Caco-2 (cell line): Measurements from ENCODE around the gene UNCX. TPM values are rescaled to one million over a fixed set of nuclear protein-coding genes. Genes with fewer than 3 reads are reported as not detected.

Experiments
- BruUV-seq: library from RNA; stranded (reverse); fragments of 400-500 nt; replicated peaks from 2 replicates; lab custom pipeline; 2021; lab: Mats Ljungman, UMichigan
- CTCF ChIA-PET: fragments of 300-600 bp; sonication (Branson Sonifier 250); formaldehyde crosslinking; loops from one replicate; lab custom pipeline; 2022; ENCODE audit warnings: antibody characterized with exemption; lab: Charles Lee
- POLR2A ChIA-PET: fragments of 300-600 bp; sonication (Branson Sonifier 250); formaldehyde crosslinking; loops from one replicate; lab custom pipeline; 2022; ENCODE audit warnings: antibody characterized with exemption; lab: Charles Lee
- DNase-seq, 2 experiments: peaks; one replicate each; pipeline versions ENCODE4 v3.0.0 to v3.0.0-alpha.2; 2020 to 2022
- H3K27me3 ChIP-seq: replicated peaks from 2 replicates; pipeline ENCODE4 v1.6.0; 2011; ENCODE audit warnings: low read length; ENCODE audit not compliant: control insufficient read depth, insufficient read depth
- H3K36me3 ChIP-seq: 2 replicates; pipeline ENCODE4 v1.5.1; 2011; ENCODE audit warnings: low read length; ENCODE audit not compliant: control insufficient read depth, insufficient read depth
- H3K4me1 ChIP-seq: fragments of 250-450 bp; sonication (Bioruptor Pico); 2 replicates; pipeline ENCODE4 v1.5.1; 2020; ENCODE audit warnings: mild to moderate bottlenecking
- H3K4me3 ChIP-seq: 2 replicates; pipeline ENCODE4 v1.5.1; 2011; ENCODE audit warnings: low read depth, mild to moderate bottlenecking, control low read depth, low read length
- H3K9me3 ChIP-seq: fragments of 250-450 bp; sonication (Bioruptor Pico); 2 replicates; pipeline ENCODE4 v1.5.1; 2020; ENCODE audit warnings: mild to moderate bottlenecking, moderate library complexity
- H3K27ac Mint-ChIP-seq: one replicate; pipeline ENCODE4 v1.8.0; 2022; ENCODE audit warnings: mixed read lengths; ENCODE audit not compliant: unreplicated experiment
- H3K27me3 Mint-ChIP-seq: one replicate; pipeline ENCODE4 v1.8.0; 2022; ENCODE audit warnings: mixed read lengths; ENCODE audit not compliant: insufficient read depth, unreplicated experiment
- H3K36me3 Mint-ChIP-seq: one replicate; pipeline ENCODE4 v1.8.0; 2022; ENCODE audit warnings: mild to moderate bottlenecking, mixed read lengths; ENCODE audit not compliant: insufficient read depth, unreplicated experiment
- H3K4me1 Mint-ChIP-seq: one replicate; pipeline ENCODE4 v1.8.0; 2022; ENCODE audit warnings: low read depth, mixed read lengths; ENCODE audit not compliant: unreplicated experiment
- H3K4me3 Mint-ChIP-seq: one replicate; pipeline ENCODE4 v1.8.0; 2022; ENCODE audit warnings: mild to moderate bottlenecking, moderate library complexity, mixed read lengths; ENCODE audit not compliant: unreplicated experiment
- H3K9me3 Mint-ChIP-seq: one replicate; pipeline ENCODE4 v1.8.0; 2022; ENCODE audit warnings: mixed read lengths; ENCODE audit not compliant: unreplicated experiment
- CTCF ChIP-seq, 2 experiments: fragments of 200-600 bp in 1 of 2; IDR thresholded peaks; 1 replicate in 1 of 2; 2 replicates in 1 of 2; pipeline versions ENCODE4 v1.5.1 to v1.8.0; 2011 to 2022; ENCODE audit warnings: antibody characterized with exemption in 1 of 2, control low read depth in 1 of 2, inconsistent platforms in 1 of 2, low read depth in 1 of 2, low read length in 1 of 2, mild to moderate bottlenecking in 1 of 2, moderate library complexity in 1 of 2; ENCODE audit not compliant: insufficient read depth in 1 of 2, severe bottlenecking in 1 of 2, unreplicated experiment in 1 of 2
- intact Hi-C: fragments of 100-400 bp; cut with micrococcal nuclease; formaldehyde crosslinking; loops from one replicate; pipeline ENCODE4 v1.10.0; 2022; ENCODE audit not compliant: unreplicated experiment
- total RNA-seq: library from RNA; stranded (reverse); gene quantifications from 2 replicates; pipeline ENCODE4 v1.2.3, GENCODE V29; 2022

UNCX gene
- total RNA-seq, 1 experiment from 2014 or later, result not detected

- H3K36me3 Mint-ChIP-seq, result no peaks in the 10 kb centered on the region
- Histone ChIP-seq H3K36me3 (no peaks in the 10 kb centered on the region), H3K27me3 (no peaks in the 10 kb centered on the region; the same call in 1 of the 2 replicates), H3K4me1 (no peaks in the 10 kb centered on the region), H3K4me3 (no peak overlapping the region), H3K9me3 (no peaks in the 10 kb centered on the region)
- ChIA-PET CTCF (no interaction called here), POLR2A (no interaction called here)
- peaks cover 25% of the 10 kb centered on the region for H3K27me3 Mint-ChIP-seq
- no peak for TF ChIP-seq CTCF (IDR thresholded peaks at IDR 0.05; ENCODE audit: insufficient read depth in 1 of 2, low read depth in 1 of 2, low read length in 1 of 2, severe bottlenecking in 1 of 2, unreplicated experiment in 1 of 2)
- H3K27ac Mint-ChIP-seq, result no peak overlapping the region
- H3K9me3 Mint-ChIP-seq, result no peaks in the 10 kb centered on the region
- BruUV-seq, result no TSS peak
- intact Hi-C loops, result no loop called here
- DNase-seq, result no peak
- no peaks in the 10 kb centered on the region for H3K4me1 Mint-ChIP-seq
- no peak overlapping the region for H3K4me3 Mint-ChIP-seq
These were observed 23.6 kb upstream of the UNCX start for GRCh38 chr7:1209097-1209496.

- no peak overlapping the region for H3K4me3 ChIP-seq
- H3K4me1 ChIP-seq, result no peaks in the 10 kb centered on the region
- TF ChIP-seq CTCF (IDR thresholded peaks at IDR 0.05; ENCODE audit: insufficient read depth in 1 of 2, low read depth in 1 of 2, low read length in 1 of 2, severe bottlenecking in 1 of 2, unreplicated experiment in 1 of 2), result no peak
- CTCF ChIA-PET, result no interaction called here
- no peaks in the 10 kb centered on the region for H3K9me3 ChIP-seq
- intact Hi-C loops, result no loop called here
- H3K27me3 ChIP-seq, result no peaks in the 10 kb centered on the region; the same call in 1 of the 2 replicates
- no peak for DNase-seq
- H3K36me3 ChIP-seq, result no peaks in the 10 kb centered on the region
- Mint-ChIP-seq H3K27ac (no peak overlapping the region), H3K9me3 (no peaks in the 10 kb centered on the region), H3K27me3 (peaks cover 27% of the 10 kb centered on the region), H3K4me1 (no peaks in the 10 kb centered on the region), H3K36me3 (no peaks in the 10 kb centered on the region), H3K4me3 (no peak overlapping the region)
- POLR2A ChIA-PET, result no interaction called here
- no TSS peak for BruUV-seq
These were observed 22.2 kb upstream of the UNCX start for GRCh38 chr7:1210321-1210978.

GRCh38 chr7:1210979-1211608 is 21.6 kb upstream of the UNCX start:
- BruUV-seq, result no TSS peak
- no peak for TF ChIP-seq CTCF (IDR thresholded peaks at IDR 0.05; ENCODE audit: insufficient read depth in 1 of 2, low read depth in 1 of 2, low read length in 1 of 2, severe bottlenecking in 1 of 2, unreplicated experiment in 1 of 2)
- no peaks in the 10 kb centered on the region for H3K9me3 Mint-ChIP-seq
- ChIA-PET CTCF (no interaction called here), POLR2A (no interaction called here)
- DNase-seq, result no peak
- Histone ChIP-seq H3K9me3 (no peaks in the 10 kb centered on the region), H3K27me3 (no peaks in the 10 kb centered on the region; the same call in 1 of the 2 replicates), H3K36me3 (no peaks in the 10 kb centered on the region), H3K4me3 (no peak overlapping the region), H3K4me1 (no peaks in the 10 kb centered on the region)
- H3K36me3 Mint-ChIP-seq, result no peaks in the 10 kb centered on the region
- no peaks in the 10 kb centered on the region for H3K4me1 Mint-ChIP-seq
- intact Hi-C loops, result no loop called here
- H3K27ac Mint-ChIP-seq, result no peak overlapping the region
- H3K27me3 Mint-ChIP-seq, result peaks cover 27% of the 10 kb centered on the region
- H3K4me3 Mint-ChIP-seq, result no peak overlapping the region
